GM21515 (cell line): ENCODE results near the gene GRK2.

Source experiments
- ATAC-seq: cut with Tn5 transposase; IDR thresholded peaks from one replicate; pipeline ENCODE4 v1.9.1; 2021; ENCODE audit not compliant: unreplicated experiment

GRK2 gene

GRCh38 chr11:67280788-67281551 lies 14.7 kb downstream of the GRK2 start:
- no peak for ATAC-seq

- ATAC-seq, result no peak
Observed at GRCh38 chr11:67281552-67282150, 15.4 kb downstream of the GRK2 start.

GRCh38 chr11:67282155-67282875 lies 16.0 kb downstream of the GRK2 start:
- no peak for ATAC-seq

GRCh38 chr11:67282876-67283371 lies 16.7 kb downstream of the GRK2 start:
- no peak for ATAC-seq

- no peak for ATAC-seq
Observed at GRCh38 chr11:67283481-67283963, 17.2 kb downstream of the GRK2 start.

GRCh38 chr11:67284811-67285540 lies 18.7 kb downstream of the GRK2 start:
- no peak for ATAC-seq

- no peak for ATAC-seq
Observed at GRCh38 chr11:67285541-67286498, 19.5 kb downstream of the GRK2 start.

- ATAC-seq, result no peak
Observed at GRCh38 chr11:67286621-67287333, 20.5 kb downstream of the GRK2 start.

GRCh38 chr11:67287355-67288197 lies 21.3 kb downstream of the GRK2 start:
- no peak for ATAC-seq

- no peak for ATAC-seq
Observed at GRCh38 chr11:67288198-67288451, 21.9 kb downstream of the GRK2 start.

GRCh38 chr11:67288452-67289225 lies 22.4 kb downstream of the GRK2 start:
- peak; percentile 51 for ATAC-seq

GRCh38 chr11:67289226-67289650 lies 23.0 kb downstream of the GRK2 start, which contains the start of gene ANKRD13D:
Gene ANKRD13D, plus strand, starts transcription at chr11:67289303. Its CDS starts 158 bp downstream, at chr11:67289461.
- no peak for ATAC-seq

- no peak for ATAC-seq
Observed at GRCh38 chr11:67289651-67290479, 23.6 kb downstream of the GRK2 start.

- ATAC-seq, result no peak
Observed at GRCh38 chr11:67290801-67291200, 24.5 kb downstream of the GRK2 start.

GRCh38 chr11:67291481-67292381 lies 25.5 kb downstream of the GRK2 start:
- ATAC-seq, result no peak

- ATAC-seq, result no peak
Observed at GRCh38 chr11:67292671-67293070, 26.4 kb downstream of the GRK2 start.
